GM23338 (cell line): ENCODE results near the gene ZNF445. TPM values are rescaled to one million over a fixed set of nuclear protein-coding genes. Genes with fewer than 3 reads are reported as not detected.

Source experiments
- ATAC-seq: fragments of 200-7000 bp; cut with Tn5 transposase; 3 replicates; pipeline ENCODE4 v1.9.1; 2020
- DNase-seq: peaks from one replicate; pipeline ENCODE4 v3.0.0-alpha.2; 2015; ENCODE audit warnings: low spot score
- H2AFZ ChIP-seq: fragments of 200-600 bp; sonication (generic); 2 replicates; pipeline ENCODE4 v1.8.0; 2016; ENCODE audit warnings: antibody characterized with exemption, mild to moderate bottlenecking, moderate library complexity
- H3F3A ChIP-seq: fragments of 200-600 bp; sonication (generic); replicated peaks from 2 replicates; pipeline ENCODE4 v1.8.0; 2017; ENCODE audit warnings: antibody characterized with exemption, mixed run types, low read depth
- H3K27ac ChIP-seq: fragments of 200-600 bp; sonication (generic); 2 replicates; pipeline ENCODE4 v1.6.1; 2016; ENCODE audit warnings: low read depth
- H3K27me3 ChIP-seq: fragments of 200-600 bp; sonication (generic); 2 replicates; pipeline ENCODE4 v1.8.0; 2016; ENCODE audit warnings: mild to moderate bottlenecking, mixed run types, moderate library complexity; ENCODE audit not compliant: insufficient read depth
- H3K36me3 ChIP-seq: fragments of 200-600 bp; sonication (generic); 2 replicates; pipeline ENCODE4 v1.8.0; 2016; ENCODE audit warnings: mild to moderate bottlenecking; ENCODE audit not compliant: insufficient read depth
- H3K4me1 ChIP-seq: fragments of 200-600 bp; sonication (generic); 2 replicates; pipeline ENCODE4 v1.8.0; 2016; ENCODE audit warnings: mild to moderate bottlenecking, moderate library complexity; ENCODE audit not compliant: insufficient read depth
- H3K4me2 ChIP-seq: fragments of 200-600 bp; sonication (generic); 2 replicates; pipeline ENCODE4 v1.7.1; 2017; ENCODE audit warnings: mixed run types
- H3K4me3 ChIP-seq: fragments of 200-600 bp; sonication (generic); 2 replicates; pipeline ENCODE4 v1.6.1; 2016; ENCODE audit warnings: mixed run types
- H3K79me2 ChIP-seq: fragments of 200-600 bp; sonication (generic); replicated peaks from 2 replicates; pipeline ENCODE4 v1.8.0; 2017; ENCODE audit warnings: mild to moderate bottlenecking; ENCODE audit not compliant: insufficient read depth
- H3K9me2 ChIP-seq: fragments of 200-600 bp; sonication (generic); 2 replicates; pipeline ENCODE4 v1.8.0; 2017; ENCODE audit not compliant: insufficient read depth
- H4K20me1 ChIP-seq: fragments of 200-600 bp; sonication (generic); replicated peaks from 2 replicates; pipeline ENCODE4 v1.8.0; 2017; ENCODE audit warnings: mild to moderate bottlenecking; ENCODE audit not compliant: insufficient read depth
- H3K27ac Mint-ChIP-seq: 2 replicates; pipeline ENCODE4 v1.8.0; 2020; ENCODE audit warnings: inconsistent platforms, mild to moderate bottlenecking, moderate library complexity, mixed read lengths
- H3K27me3 Mint-ChIP-seq: 3 replicates; pipeline ENCODE4 v1.8.0; 2022; ENCODE audit warnings: low read depth, mild to moderate bottlenecking, moderate library complexity, mixed read lengths, inconsistent platforms; ENCODE audit not compliant: insufficient read depth, poor library complexity
- H3K36me3 Mint-ChIP-seq: 3 replicates; pipeline ENCODE4 v1.8.0; 2021; ENCODE audit warnings: low read depth, mild to moderate bottlenecking, inconsistent platforms, moderate library complexity, mixed read lengths
- H3K4me1 Mint-ChIP-seq: 3 replicates; pipeline ENCODE4 v1.8.0; 2020; ENCODE audit warnings: mild to moderate bottlenecking, inconsistent platforms, mixed read lengths
- H3K4me3 Mint-ChIP-seq: 3 replicates; pipeline ENCODE4 v1.8.0; 2021; ENCODE audit warnings: moderate library complexity, mild to moderate bottlenecking, inconsistent platforms, mixed read lengths
- H3K9me3 Mint-ChIP-seq: 3 replicates; pipeline ENCODE4 v1.8.0; 2020; ENCODE audit warnings: moderate library complexity, mild to moderate bottlenecking, inconsistent platforms, mixed read lengths
- CTCF ChIP-seq, 2 experiments: fragments of 200-600 bp in 1 of 2; sonication (generic) in 1 of 2; conservative IDR thresholded peaks; 2 replicates each; pipeline versions ENCODE4 v1.5.1 to v1.6.1; 2016 to 2017; ENCODE audit warnings: antibody characterized with exemption in 2 of 2, low read depth in 2 of 2, mild to moderate bottlenecking in 2 of 2, moderate library complexity in 1 of 2
- ETS1 ChIP-seq: IDR thresholded peaks from 2 replicates; pipeline ENCODE4 v1.6.1; 2016; ENCODE audit warnings: antibody characterized with exemption
- EZH2phosphoT487 ChIP-seq: fragments of 200-600 bp; sonication (generic); IDR thresholded peaks from one replicate; pipeline ENCODE4 v1.8.1; 2018; ENCODE audit warnings: antibody characterized with exemption; ENCODE audit not compliant: unreplicated experiment
- NANOG ChIP-seq: IDR thresholded peaks from 2 replicates; pipeline ENCODE4 v1.6.1; 2016; ENCODE audit warnings: antibody characterized with exemption, borderline replicate concordance
- POLR2AphosphoS5 ChIP-seq: IDR thresholded peaks from 2 replicates; pipeline ENCODE4 v1.6.1; 2016; ENCODE audit warnings: antibody characterized with exemption, low read depth
- STAT1 ChIP-seq: IDR thresholded peaks from one replicate; pipeline ENCODE4 v1.6.1; 2016; ENCODE audit warnings: antibody characterized with exemption; ENCODE audit not compliant: unreplicated experiment
- ZNF114 ChIP-seq: fragments of 250-450 bp; sonication (Bioruptor Pico); IDR thresholded peaks from 2 replicates; pipeline ENCODE4 v1.5.0; 2020; ENCODE audit warnings: mild to moderate bottlenecking, moderate library complexity
- ZNF331 ChIP-seq: fragments of 250-450 bp; sonication (Bioruptor Pico); IDR thresholded peaks from 2 replicates; pipeline ENCODE4 v1.5.0; 2020; ENCODE audit warnings: low read depth, mild to moderate bottlenecking, moderate library complexity
- polyA plus RNA-seq: library from polyadenylated mRNA; unstranded; fragments of >200 nt; fragmentation: Nextera tagmentation; extraction: Ambion mirVana; gene quantifications from 2 replicates; pipeline ENCODE4 v1.2.1, GENCODE V29; 2016
- total RNA-seq: library from RNA; depleted of rRNA; stranded (reverse); fragments of >200 nt; shearing (Covaris generic); gene quantifications from 2 replicates; pipeline ENCODE4 v1.2.3, GENCODE V29; 2014

Gene ZNF445
- total and polyA plus RNA-seq, 2 experiments from 2014 or later, result 2.7 to 16.6 TPM

GRCh38 chr3:44421280-44421679, 56.2 kb downstream of the ZNF445 start (continued):
- no peak for TF ChIP-seq CTCF (conservative IDR thresholded peaks at IDR 0.05; ENCODE audit: low read depth in 2 of 2)
- no peak for TF ChIP-seq STAT1
- no peak for TF ChIP-seq ETS1
- no peak for TF ChIP-seq POLR2AphosphoS5
- no peak for TF ChIP-seq ZNF114
- no peak for TF ChIP-seq EZH2phosphoT487
- TF ChIP-seq ZNF331 (CRISPR knock-in tag), result no peak

GRCh38 chr3:44420676-44421075, 56.8 kb downstream of the ZNF445 start:
- H4K20me1 ChIP-seq, result no peaks in the 10 kb centered on the region
- H3K9me2 ChIP-seq, result no peaks in the 10 kb centered on the region
- no peaks in the 10 kb centered on the region for H3K27me3 ChIP-seq
- ATAC-seq, result no peak
- H3K4me3 ChIP-seq, result no peak overlapping the region
- no peaks in the 10 kb centered on the region for H3K79me2 ChIP-seq
- H3K27me3 Mint-ChIP-seq, result peaks cover 7% of the 10 kb centered on the region
- no peak overlapping the region for H3K4me2 ChIP-seq
- H3K4me1 ChIP-seq, result no peaks in the 10 kb centered on the region
- H3K27ac ChIP-seq, result no peak overlapping the region
- no peak overlapping the region for H3K4me3 Mint-ChIP-seq
- H3K9me3 Mint-ChIP-seq, result peaks cover 8% of the 10 kb centered on the region
- no peak for DNase-seq
- H3F3A ChIP-seq, result no peaks in the 10 kb centered on the region
- TF ChIP-seq EZH2phosphoT487 (no peak), ZNF331 (CRISPR knock-in tag) (no peak), NANOG (no peak), CTCF (conservative IDR thresholded peaks at IDR 0.05; ENCODE audit: low read depth in 2 of 2) (no peak)
- H2AFZ ChIP-seq, result no peak overlapping the region
- H3K27ac Mint-ChIP-seq, result no peak overlapping the region
- no peaks in the 10 kb centered on the region for H3K4me1 Mint-ChIP-seq
- H3K36me3 ChIP-seq, result no peaks in the 10 kb centered on the region
- H3K36me3 Mint-ChIP-seq, result peaks cover 7% of the 10 kb centered on the region; the same call in 2 of the 3 replicates
